Fibroblast of pulmonary artery (primary cell): Measurements from ENCODE around the gene EXOSC2.

Experiments used
- DNase-seq: peaks from one replicate; pipeline ENCODE4 v3.0.0-alpha.2; 2010; ENCODE audit warnings: low read depth
- H3K4me3 ChIP-seq: replicated peaks from 2 replicates; pipeline ENCODE4 v1.5.1; 2011; ENCODE audit warnings: low read depth, mild to moderate bottlenecking, control low read depth, low read length, moderate library complexity
- CTCF ChIP-seq: IDR thresholded peaks from 2 replicates; pipeline ENCODE4 v1.5.1; 2011; ENCODE audit warnings: mild to moderate bottlenecking, control low read depth, low read length, inconsistent platforms; ENCODE audit errors: missing control alignments

Gene EXOSC2

GRCh38 chr9:130710822-130711352, 17.3 kb downstream of the EXOSC2 start:
- no peak for TF ChIP-seq CTCF
- no peak overlapping the region for H3K4me3 ChIP-seq
- no peak for DNase-seq

- no peak for TF ChIP-seq CTCF
- no peak overlapping the region for H3K4me3 ChIP-seq
- no peak for DNase-seq
Measured at GRCh38 chr9:130711469-130711868, 17.9 kb downstream of the EXOSC2 start.

GRCh38 chr9:130712564-130713285, 19.1 kb downstream of the EXOSC2 start:
- DNase-seq, result peak; percentile 99
- TF ChIP-seq CTCF, result no peak
- peak overlapping the region; percentile 85 for H3K4me3 ChIP-seq

- peak overlapping the region; percentile 85 for H3K4me3 ChIP-seq
- peak; percentile 42 for DNase-seq
- TF ChIP-seq CTCF, result no peak
Measured at GRCh38 chr9:130713286-130713960, 19.8 kb downstream of the EXOSC2 start.

- peak; percentile 30 for DNase-seq
- peak overlapping the region; percentile 85 for H3K4me3 ChIP-seq
- TF ChIP-seq CTCF, result no peak
Measured at GRCh38 chr9:130714586-130715110, 21.1 kb downstream of the EXOSC2 start.

- no peak for DNase-seq
- no peak for TF ChIP-seq CTCF
- H3K4me3 ChIP-seq, result peak overlapping the region; percentile 85
Measured at GRCh38 chr9:130715270-130715669, 21.7 kb downstream of the EXOSC2 start.
